ENCODE results near the gene RARB.

Gene RARB

GRCh38 chr3:25444273-25444672 lies 16.2 kb downstream of the RARB start:
- Mint-ChIP-seq H3K4me1 (ENCODE audit: low read depth in 2 of 2) (no peaks in the 10 kb centered on the region), H3K27ac (no peak overlapping the region), H3K36me3 (ENCODE audit: insufficient read depth) (no peaks in the 10 kb centered on the region), H3K27me3 (no peaks in the 10 kb centered on the region), H3K4me3 (no peak overlapping the region), H3K9me3 (no peaks in the 10 kb centered on the region)
- no peak for ATAC-seq (replicated peaks)
- no peak for DNase-seq

GRCh38 chr3:25445731-25446130 lies 17.7 kb downstream of the RARB start:
- Mint-ChIP-seq H3K27me3 (no peaks in the 10 kb centered on the region), H3K36me3 (ENCODE audit: insufficient read depth) (no peaks in the 10 kb centered on the region), H3K9me3 (no peaks in the 10 kb centered on the region), H3K4me3 (no peak overlapping the region), H3K4me1 (ENCODE audit: low read depth in 2 of 2) (no peaks in the 10 kb centered on the region), H3K27ac (no peak overlapping the region)
- DNase-seq (no peak), ATAC-seq (replicated peaks) (no peak)

DNA sequence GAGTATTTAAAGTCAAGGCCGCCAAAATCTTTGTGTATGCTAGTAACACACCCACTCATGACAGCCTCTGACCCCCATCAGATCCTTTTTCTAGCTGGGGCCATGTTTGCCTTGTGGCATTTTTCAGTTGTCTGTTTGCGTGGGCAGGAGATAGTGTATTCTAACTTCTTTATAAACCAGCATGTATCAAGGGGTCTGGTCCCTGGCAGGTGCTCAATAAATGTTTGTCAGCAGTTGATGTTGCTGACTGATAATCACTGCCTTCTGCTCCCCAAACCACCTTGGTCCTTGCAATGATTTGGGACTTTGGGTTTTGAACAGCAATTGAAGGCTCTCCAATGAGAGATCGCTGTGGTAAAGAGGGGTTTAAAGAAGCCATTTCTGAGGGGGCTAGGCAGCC lies 19.2 kb downstream of the RARB start:
- Mint-ChIP-seq H3K27ac (no peak overlapping the region), H3K4me3 (no peak overlapping the region), H3K27me3 (no peaks in the 10 kb centered on the region), H3K36me3 (ENCODE audit: insufficient read depth) (no peaks in the 10 kb centered on the region), H3K4me1 (ENCODE audit: low read depth in 2 of 2) (no peaks in the 10 kb centered on the region), H3K9me3 (no peaks in the 10 kb centered on the region)
- ATAC-seq (replicated peaks) = no peak
- DNase-seq = no peak

- Mint-ChIP-seq H3K4me1 (ENCODE audit: low read depth in 2 of 2) (no peaks in the 10 kb centered on the region), H3K9me3 (no peaks in the 10 kb centered on the region), H3K36me3 (ENCODE audit: insufficient read depth) (no peaks in the 10 kb centered on the region), H3K27me3 (no peaks in the 10 kb centered on the region), H3K4me3 (no peak overlapping the region), H3K27ac (no peak overlapping the region)
- DNase-seq (no peak), ATAC-seq (replicated peaks) (no peak)
These were observed 19.9 kb downstream of the RARB start for GRCh38 chr3:25447925-25448324.

GRCh38 chr3:25448750-25449692 lies 21.0 kb downstream of the RARB start:
- DNase-seq (no peak), ATAC-seq (replicated peaks) (no peak)
- no peaks in the 10 kb centered on the region for H3K4me1 Mint-ChIP-seq (ENCODE audit: low read depth in 2 of 2)
- H3K9me3 Mint-ChIP-seq = no peaks in the 10 kb centered on the region
- no peak overlapping the region for H3K4me3 Mint-ChIP-seq
- H3K27me3 Mint-ChIP-seq = peaks cover 0 to 8% of the 10 kb centered on the region in 2 donors
- no peaks in the 10 kb centered on the region for H3K36me3 Mint-ChIP-seq (ENCODE audit: insufficient read depth)
- no peak overlapping the region for H3K27ac Mint-ChIP-seq

DNA sequence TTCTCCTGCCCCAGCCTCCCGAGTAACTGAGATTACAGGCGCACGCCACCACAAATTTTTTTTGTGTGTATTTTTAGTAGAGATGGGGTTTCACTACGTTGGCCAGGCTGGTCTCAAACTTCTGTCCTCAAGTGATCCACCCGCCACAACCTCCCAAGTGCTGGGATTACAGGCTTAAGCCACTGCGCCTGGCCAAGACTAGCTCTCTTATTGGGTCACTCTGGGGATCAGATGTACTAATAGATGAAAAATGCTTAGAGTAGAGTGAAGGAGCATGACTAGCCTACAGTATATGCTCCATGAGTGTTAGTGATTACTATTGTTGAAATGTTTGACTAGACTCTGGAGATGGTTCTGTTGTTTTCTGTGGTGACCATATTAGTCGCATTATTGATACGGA lies 21.8 kb downstream of the RARB start:
- Mint-ChIP-seq H3K27me3 (peaks cover 0 to 8% of the 10 kb centered on the region in 2 donors), H3K4me3 (no peak overlapping the region), H3K4me1 (ENCODE audit: low read depth in 2 of 2) (no peaks in the 10 kb centered on the region), H3K9me3 (no peaks in the 10 kb centered on the region), H3K36me3 (ENCODE audit: insufficient read depth) (no peaks in the 10 kb centered on the region), H3K27ac (no peak overlapping the region)
- DNase-seq (no peak), ATAC-seq (replicated peaks) (no peak)

DNA sequence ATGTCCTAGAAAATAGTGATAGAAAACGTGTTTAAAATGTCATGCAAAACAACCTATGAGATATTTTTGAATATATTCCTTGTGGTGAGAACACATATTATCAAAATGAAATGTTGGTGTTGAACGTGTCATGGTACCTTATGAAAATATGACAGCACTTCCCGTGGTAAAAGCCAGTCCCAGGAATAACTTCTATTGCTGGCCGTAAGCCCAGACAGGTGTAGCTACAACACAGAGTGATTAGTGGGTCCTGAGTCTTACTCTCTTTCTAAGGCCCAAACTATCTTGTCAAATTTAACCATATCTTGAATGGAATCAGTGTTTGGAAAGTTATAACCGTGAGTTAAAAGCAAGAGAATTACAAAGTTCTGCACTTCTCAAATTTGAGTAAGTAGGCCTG lies 24.1 kb downstream of the RARB start:
- Mint-ChIP-seq H3K27me3 (peaks cover 0 to 16% of the 10 kb centered on the region in 2 donors), H3K4me3 (no peak overlapping the region), H3K9me3 (no peaks in the 10 kb centered on the region), H3K27ac (no peak overlapping the region), H3K36me3 (ENCODE audit: insufficient read depth) (no peaks in the 10 kb centered on the region), H3K4me1 (ENCODE audit: low read depth in 2 of 2) (no peaks in the 10 kb centered on the region)
- DNase-seq = no peak
- no peak for ATAC-seq (replicated peaks)

DNA sequence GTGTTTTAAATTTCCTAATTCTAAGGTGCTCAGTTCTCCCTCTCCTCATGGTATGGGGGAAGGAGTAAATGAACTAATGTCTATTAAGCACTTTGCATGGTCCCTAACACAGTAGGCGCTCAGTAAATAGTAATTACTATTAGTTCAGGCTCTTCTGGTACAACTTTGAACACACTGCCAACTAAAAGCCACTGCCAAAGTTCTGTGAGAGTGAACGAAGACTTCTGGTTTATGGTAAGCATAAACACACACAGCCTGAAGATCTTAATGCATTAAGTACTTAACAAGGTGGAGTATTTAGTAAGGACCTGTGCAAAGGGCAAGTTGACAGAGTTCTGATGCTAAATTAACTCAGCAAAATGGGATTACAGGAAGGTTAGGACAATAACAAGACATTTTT lies 24.7 kb downstream of the RARB start:
- no peak overlapping the region for H3K27ac Mint-ChIP-seq
- H3K9me3 Mint-ChIP-seq = no peaks in the 10 kb centered on the region
- no peak for DNase-seq
- H3K36me3 Mint-ChIP-seq (ENCODE audit: insufficient read depth) = no peaks in the 10 kb centered on the region
- H3K4me3 Mint-ChIP-seq = no peak overlapping the region
- no peak for ATAC-seq (replicated peaks)
- no peaks in the 10 kb centered on the region for H3K4me1 Mint-ChIP-seq (ENCODE audit: low read depth in 2 of 2)
- H3K27me3 Mint-ChIP-seq = peaks cover 0 to 16% of the 10 kb centered on the region in 2 donors

GRCh38 chr3:25453619-25454004 lies 25.5 kb downstream of the RARB start:
- no peaks in the 10 kb centered on the region for H3K36me3 Mint-ChIP-seq (ENCODE audit: insufficient read depth)
- DNase-seq (no peak), ATAC-seq (replicated peaks) (no peak)
- H3K27ac Mint-ChIP-seq = no peak overlapping the region
- H3K4me1 Mint-ChIP-seq (ENCODE audit: low read depth in 2 of 2) = no peaks in the 10 kb centered on the region
- peaks cover 0 to 16% of the 10 kb centered on the region in 2 donors for H3K27me3 Mint-ChIP-seq
- H3K9me3 Mint-ChIP-seq = no peaks in the 10 kb centered on the region
- H3K4me3 Mint-ChIP-seq = no peak overlapping the region

GRCh38 chr3:25454005-25454927 lies 26.2 kb downstream of the RARB start:
- Mint-ChIP-seq H3K4me3 (no peak overlapping the region), H3K27ac (no peak overlapping the region), H3K27me3 (peaks cover 0 to 16% of the 10 kb centered on the region in 2 donors), H3K9me3 (no peaks in the 10 kb centered on the region), H3K4me1 (ENCODE audit: low read depth in 2 of 2) (no peaks in the 10 kb centered on the region), H3K36me3 (ENCODE audit: insufficient read depth) (no peaks in the 10 kb centered on the region)
- ATAC-seq (replicated peaks) (no peak), DNase-seq (no peak)

- H3K27me3 Mint-ChIP-seq = peaks cover 0 to 16% of the 10 kb centered on the region in 2 donors
- H3K4me3 Mint-ChIP-seq = no peak overlapping the region
- no peaks in the 10 kb centered on the region for H3K9me3 Mint-ChIP-seq
- DNase-seq (no peak), ATAC-seq (replicated peaks) (no peak)
- no peak overlapping the region for H3K27ac Mint-ChIP-seq
- H3K36me3 Mint-ChIP-seq (ENCODE audit: insufficient read depth) = no peaks in the 10 kb centered on the region
- no peaks in the 10 kb centered on the region for H3K4me1 Mint-ChIP-seq (ENCODE audit: low read depth in 2 of 2)
These were observed 27.5 kb downstream of the RARB start for GRCh38 chr3:25455441-25456132.

DNA sequence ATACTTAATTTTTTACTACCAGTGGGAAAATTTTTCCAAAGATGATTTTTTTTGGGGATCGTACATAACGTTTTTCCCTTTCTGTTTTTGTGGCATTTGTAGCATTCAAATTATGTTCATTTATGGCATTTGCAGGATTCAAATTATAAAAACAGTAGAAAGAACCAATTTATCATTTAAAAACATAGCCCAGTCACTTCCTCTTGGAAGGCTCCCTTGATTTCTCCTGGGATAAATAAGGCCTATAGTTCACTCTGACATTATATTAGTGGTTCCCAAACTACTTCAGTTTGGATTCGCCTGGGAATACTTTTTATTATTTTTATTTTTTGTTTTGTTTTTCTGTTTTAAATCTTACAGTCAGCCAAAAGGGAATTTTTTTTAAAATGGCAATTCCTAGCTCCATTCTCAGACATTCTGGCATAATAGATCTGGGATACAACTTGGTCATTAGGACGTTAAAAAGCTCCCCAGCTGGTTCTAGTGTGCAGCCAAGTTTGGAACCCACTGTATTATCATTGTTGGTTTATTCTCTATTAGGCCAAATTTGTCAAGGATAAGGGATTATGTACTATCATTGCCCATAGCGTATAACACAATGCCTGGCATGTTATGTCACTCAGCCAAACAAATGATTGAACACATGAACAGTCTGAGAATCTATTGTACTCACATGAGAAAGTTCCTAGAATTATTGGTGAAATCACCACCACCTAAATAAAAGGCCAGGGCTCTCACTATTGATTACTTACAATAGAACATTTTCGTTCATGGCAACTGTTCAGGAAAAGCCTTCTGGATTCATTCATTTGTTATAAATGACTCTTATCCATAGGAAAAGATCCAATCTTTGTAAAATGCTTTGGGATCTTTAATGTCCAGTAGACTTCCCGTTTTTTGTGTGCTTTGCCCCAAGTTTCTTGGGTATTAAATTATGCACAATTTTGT lies 28.9 kb downstream of the RARB start:
- ATAC-seq (replicated peaks) (no peak), DNase-seq (no peak)
- H3K4me1 Mint-ChIP-seq (ENCODE audit: low read depth in 2 of 2) = no peaks in the 10 kb centered on the region
- H3K27me3 Mint-ChIP-seq = peaks cover 0 to 16% of the 10 kb centered on the region in 2 donors
- no peaks in the 10 kb centered on the region for H3K36me3 Mint-ChIP-seq (ENCODE audit: insufficient read depth)
- no peaks in the 10 kb centered on the region for H3K9me3 Mint-ChIP-seq
- H3K27ac Mint-ChIP-seq = no peak overlapping the region
- no peak overlapping the region for H3K4me3 Mint-ChIP-seq
